IPS DF 4.7 (cell line): Measurements from ENCODE around the gene ARPC5L.
"Not testable (repeated sequence)": the region's sequence is repeated elsewhere in the genome, so short reads cannot be mapped to it uniquely, and the experiment has no call there.

Experiments used
- DNase-seq: peaks from one replicate; pipeline ENCODE4 v3.0.0-alpha.2; 2013; ENCODE audit warnings: low spot score; ENCODE audit errors: extremely low read depth

The ARPC5L gene

DNA sequence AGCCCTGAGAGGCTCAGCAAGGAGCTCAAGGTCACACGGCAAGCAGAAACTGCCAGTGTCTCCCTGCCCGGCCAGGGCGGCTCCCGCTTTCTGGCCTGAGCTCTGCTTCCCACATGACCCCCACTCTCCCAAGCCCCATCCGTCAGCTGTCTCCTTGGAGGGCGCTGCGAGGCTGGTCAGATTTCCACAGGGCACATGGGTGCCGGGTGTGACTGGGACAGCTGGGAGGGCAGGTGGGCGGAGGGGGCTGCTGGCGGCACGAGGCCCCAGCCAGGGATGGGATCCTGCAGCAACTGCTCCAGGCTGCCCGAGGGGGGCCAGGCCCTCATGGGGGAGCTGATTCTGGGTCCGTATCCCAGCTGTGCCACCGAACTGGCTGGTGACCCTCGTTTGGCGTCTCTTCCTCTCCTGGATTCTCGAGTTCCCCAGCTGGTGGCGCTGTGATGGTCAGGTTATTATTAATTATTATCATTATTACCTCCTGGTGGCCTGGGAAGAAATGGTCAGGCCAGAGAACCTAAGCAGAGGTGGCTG lies 21.6 kb upstream of the ARPC5L start:
- no peak for DNase-seq

GRCh38 chr9:124841075-124841821 lies 20.7 kb upstream of the ARPC5L start:
- DNase-seq: no peak

GRCh38 chr9:124843456-124844034 lies 18.4 kb upstream of the ARPC5L start:
- no peak for DNase-seq

DNA sequence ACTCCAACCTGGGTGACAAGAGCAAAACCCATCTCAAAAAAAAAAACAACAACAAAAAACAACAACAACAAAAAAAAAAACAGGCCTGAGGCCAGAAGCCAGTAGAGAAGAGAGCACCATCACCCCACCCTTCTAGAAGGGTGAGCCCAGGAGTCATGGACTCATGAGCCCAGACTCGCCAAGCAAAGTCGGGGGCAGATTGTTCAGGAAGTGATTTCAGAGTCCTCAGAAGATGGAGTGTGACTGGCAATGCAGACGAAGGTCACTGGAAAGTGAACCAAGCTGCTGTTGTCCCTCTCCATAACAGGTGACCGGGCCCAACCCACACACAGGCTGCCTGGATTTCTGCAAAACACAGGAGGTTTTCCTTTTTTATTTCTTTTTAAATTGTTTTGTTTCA lies 17.6 kb upstream of the ARPC5L start:
- DNase-seq: no peak

DNA sequence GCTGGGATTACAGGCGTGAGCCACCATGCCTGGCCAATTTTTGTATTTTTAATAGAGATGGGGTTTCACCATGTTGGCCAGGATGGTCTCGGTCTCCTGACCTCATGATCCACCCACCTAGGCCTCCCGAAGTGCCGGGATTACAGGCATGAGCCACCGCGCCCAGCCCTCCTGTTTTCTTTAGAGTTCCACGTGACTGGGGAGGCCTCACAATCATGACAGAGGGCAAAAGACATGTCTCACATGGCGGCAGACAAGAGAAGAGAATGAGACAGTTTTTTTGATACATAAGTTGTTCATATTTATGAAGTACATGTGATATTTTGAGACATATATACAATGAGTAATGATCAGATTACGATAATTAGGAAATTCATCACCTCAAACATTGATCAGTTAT lies 15.5 kb upstream of the ARPC5L start:
- DNase-seq: not testable (repeated sequence)

- no peak for DNase-seq
Measured at GRCh38 chr9:124846969-124847368, 15.0 kb upstream of the ARPC5L start.

- DNase-seq: no peak
Measured at GRCh38 chr9:124849801-124850200, 12.1 kb upstream of the ARPC5L start.

GRCh38 chr9:124852121-124852828 lies 9.7 kb upstream of the ARPC5L start:
- no peak for DNase-seq

DNA sequence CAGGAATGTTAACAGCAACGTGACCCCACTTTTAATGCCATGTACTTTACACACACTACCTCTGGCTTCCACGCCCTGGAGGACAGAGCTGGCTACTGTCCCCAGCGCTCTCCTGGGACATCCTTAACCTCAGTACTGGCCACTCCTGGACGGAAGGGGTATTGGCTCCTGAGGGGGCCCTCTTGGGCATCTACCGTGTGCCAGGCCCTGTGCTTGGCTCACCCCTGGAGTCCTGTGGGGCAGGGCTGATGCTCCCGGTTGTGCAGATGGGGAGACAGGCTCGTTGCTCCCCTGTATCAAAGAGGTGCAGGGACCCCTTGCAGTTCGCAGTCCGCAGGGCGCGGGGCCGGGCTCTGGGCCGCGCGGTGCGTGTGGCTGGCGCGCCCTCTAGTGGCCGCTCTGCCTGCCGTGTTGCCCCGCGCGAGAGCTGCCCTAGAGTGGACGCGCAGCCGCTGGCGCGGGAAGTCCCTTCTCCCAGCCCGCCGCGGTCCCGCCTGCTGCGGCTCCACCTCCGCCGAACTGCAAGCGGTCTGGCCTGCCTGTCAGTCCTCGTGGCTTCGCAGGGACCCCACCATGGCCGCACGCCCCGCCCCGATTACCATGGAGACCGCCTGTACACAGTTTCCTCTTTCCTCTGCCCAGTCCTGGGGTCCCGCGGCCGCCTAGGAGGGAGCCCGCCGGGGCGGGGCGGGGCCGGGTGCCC lies 8.9 kb upstream of the ARPC5L start, which contains the start of gene WDR38:
Gene WDR38, plus strand, starts transcription at position 632 of the 703 bp plus-strand sequence. CDS start 72 bp downstream, outside the sequence.
- DNase-seq: no peak

DNA sequence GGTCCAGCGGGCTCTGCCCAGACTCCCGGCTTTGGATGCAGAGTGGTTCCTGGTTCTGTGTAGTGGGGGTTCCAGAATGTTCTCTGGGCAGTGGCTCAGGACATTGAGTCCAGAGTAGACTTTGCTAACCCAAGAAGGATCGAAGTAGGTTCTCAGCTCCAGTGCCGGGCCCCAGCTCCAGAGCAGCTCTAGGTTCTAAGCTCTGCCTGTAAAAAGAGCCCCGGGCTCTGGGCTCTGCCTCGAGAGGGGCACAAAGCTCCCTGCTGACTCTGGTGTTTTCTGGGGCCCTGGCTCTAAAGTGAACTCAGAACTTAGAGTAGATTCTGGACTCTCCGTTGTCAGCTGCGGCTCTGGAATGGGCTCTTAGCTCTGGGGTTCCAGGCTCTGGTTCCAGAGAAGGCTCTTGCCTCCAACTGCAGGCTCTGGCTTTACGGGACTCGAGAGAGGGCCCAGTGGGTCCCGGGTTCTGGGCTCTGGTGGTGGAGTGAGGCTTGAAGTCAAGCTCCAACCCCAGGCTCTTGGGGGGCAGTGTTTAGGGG lies 8.3 kb upstream of the ARPC5L start:
- DNase-seq: no peak

DNA sequence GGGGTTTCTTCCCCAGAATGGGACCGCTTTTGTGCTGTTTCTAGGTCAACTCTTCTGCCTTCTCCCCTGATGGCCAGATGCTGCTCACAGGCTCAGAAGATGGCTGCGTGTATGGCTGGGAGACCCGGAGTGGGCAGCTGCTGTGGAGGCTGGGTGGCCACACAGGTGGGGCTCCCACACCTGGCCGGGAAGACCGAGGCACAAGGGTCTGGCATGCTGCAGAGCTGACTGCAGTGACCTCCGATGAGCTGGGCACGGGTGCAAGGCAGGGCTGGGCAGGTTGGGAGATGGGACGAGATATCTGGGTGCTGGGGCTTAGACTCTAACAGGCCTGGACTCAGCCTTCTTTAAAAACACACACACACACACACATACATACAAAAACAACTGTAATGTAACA lies 7.8 kb upstream of the ARPC5L start:
- no peak for DNase-seq

- no peak for DNase-seq
Measured at GRCh38 chr9:124854822-124855221, 7.1 kb upstream of the ARPC5L start.

DNA sequence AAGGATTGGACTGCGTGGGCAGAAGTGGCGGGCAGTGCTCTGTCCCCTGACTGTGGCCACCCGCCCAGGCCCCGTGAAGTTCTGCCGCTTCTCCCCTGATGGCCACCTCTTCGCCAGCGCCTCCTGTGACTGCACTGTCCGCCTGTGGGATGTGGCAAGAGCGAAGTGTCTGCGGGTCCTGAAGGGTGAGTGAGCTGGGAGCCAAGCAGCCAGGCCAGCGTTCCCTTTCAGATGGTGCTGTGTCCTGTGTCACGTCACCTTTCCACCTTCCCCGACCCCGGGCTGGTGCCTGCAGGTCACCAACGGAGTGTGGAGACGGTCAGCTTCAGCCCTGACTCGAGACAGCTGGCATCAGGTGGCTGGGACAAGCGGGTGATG lies 6.4 kb upstream of the ARPC5L start:
- no peak for DNase-seq

GRCh38 chr9:124855944-124856765 lies 5.8 kb upstream of the ARPC5L start:
- no peak for DNase-seq

DNA sequence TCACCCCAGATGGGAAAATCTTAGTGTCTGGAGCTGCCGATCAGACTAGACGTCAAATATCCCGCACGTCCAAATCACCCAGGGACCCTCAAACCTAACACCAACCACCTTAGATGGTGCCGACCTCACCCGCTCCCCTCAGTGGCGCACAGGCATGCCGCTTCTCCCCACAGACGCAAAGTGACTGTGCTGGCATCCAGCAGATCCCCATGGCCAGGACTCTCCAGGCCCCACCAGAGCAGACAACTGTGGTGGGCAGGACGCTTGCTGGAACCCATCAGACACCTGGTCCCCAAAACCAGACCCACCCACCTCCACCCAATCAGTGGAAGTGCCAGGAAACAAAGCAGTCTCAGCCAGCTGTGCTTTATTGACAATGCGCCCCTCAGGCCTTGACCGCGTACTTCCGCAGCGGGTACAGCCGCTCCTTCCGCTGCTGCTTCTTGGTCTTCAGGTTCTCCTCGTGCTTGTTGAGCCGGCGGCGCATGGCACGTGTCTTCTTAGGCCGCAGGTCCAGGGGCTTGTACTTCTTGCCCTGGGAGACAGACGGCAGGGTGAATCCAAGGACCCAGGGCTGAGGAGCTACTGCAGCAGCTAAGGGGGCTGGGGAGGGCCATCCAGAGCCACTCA lies 4.3 kb upstream of the ARPC5L start:
- DNase-seq: no peak

DNA sequence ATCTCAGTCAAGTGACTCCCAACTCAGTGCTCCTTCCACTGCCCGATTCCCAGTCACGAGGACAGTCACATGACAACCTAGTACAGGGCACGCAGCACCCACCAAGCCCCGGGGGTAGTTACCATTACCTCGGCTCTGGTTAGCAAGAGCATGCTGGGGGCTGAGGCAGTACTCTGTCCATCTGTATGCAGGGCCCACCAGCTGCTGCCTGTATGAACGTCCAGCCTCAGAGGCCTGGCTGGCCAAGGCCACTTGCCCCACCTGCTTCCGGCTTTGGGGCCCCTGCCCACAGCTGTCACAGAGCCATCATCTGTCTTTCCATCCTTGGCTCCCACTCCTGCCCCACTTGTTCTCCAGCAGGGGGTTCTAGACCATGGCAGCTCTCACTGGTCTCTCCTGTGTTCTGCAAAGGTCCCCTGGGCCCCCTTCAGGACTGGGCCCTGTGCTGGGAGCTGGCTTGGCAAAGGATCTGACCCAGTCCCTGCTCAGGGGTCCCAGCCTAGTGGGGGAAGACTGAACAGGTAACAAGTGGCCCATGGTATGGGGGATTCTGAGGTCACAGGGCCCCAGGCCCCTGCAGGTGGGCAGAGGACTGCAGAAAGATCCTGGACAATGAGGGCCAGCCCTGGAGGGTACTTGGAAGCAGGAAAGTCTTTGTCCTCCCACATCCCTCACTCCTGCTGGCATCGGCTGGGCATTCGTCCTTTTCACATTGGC lies 3.4 kb upstream of the ARPC5L start:
- DNase-seq: no peak

- DNase-seq: no peak
Measured at GRCh38 chr9:124859803-124860581, 1.9 kb upstream of the ARPC5L start.

GRCh38 chr9:124860582-124861341 lies 1.2 kb upstream of the ARPC5L start:
- DNase-seq: no peak
